NCI-H146 treated with DMSO at 0.1 percent for 48 hours (cell line): ENCODE data around the gene GAGE12J.
"Not testable (repeated sequence)": the region's sequence is repeated elsewhere in the genome, so short reads cannot be mapped to it uniquely, and the experiment has no call there.

Experiments
- DNase-seq: peaks from one replicate; lab custom pipeline; 2025; ENCODE audit not compliant: unreplicated experiment; lab: John Stamatoyannopoulos, UW

Gene GAGE12J, protein sequence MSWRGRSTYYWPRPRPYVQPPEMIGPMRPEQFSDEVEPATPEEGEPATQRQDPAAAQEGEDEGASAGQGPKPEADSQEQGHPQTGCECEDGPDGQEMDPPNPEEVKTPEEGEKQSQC

DNA sequence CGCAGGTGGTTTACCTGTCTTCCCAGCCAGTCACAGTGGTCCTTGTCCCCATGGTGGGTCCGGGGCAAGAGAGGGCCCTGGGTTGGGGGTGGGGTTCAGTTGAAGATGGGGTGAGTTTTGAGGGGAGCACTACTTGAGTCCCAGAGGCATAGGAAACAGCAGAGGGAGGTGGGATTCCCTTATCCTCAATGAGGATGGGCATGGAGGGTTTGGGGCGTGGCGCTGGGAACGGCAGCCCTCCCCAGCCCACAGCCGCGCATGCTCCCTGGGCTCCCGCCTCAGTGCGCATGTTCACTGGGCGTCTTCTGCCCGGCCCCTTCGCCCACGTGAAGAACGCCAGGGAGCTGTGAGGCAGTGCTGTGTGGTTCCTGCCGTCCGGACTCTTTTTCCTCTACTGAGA lies at the start of gene GAGE12J:
Gene GAGE12J, plus strand, starts transcription at position 301 of the 400 bp plus-strand sequence. CDS start 1,157 bp downstream, outside the sequence.
- DNase-seq, result not testable (repeated sequence)

GRCh38 chrX:49272421-49272820 lies 49.4 kb upstream of the GAGE12J start:
- no peak for DNase-seq

DNA sequence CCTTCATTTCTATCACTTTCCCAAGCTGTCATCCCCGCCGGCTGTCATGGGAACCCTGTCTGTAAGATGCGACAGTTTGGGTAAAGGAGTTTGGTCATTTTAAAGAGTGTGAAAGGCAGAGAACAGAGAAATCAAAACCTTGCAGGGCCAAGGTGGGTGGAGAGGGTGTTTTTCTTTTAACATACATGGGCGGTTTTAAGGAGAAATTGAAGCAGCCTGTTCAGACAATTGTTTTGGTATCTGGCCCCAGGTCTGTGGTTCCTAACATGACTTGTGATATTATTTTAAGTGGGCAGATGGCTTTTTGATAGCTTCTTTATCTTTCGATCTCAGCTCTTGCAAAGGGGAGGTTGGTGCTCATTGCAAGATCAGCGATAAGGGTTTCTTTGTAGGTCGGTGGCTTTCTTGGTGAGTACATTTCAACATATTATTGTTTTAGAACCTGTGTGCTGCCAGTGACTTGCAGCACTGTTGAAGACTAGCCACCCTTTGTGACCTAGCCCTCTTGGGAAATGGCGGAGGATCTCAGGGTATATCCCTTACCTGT lies 48.6 kb upstream of the GAGE12J start:
- no peak for DNase-seq

- no peak for DNase-seq
Observed at GRCh38 chrX:49276207-49276606, 45.6 kb upstream of the GAGE12J start.

DNA sequence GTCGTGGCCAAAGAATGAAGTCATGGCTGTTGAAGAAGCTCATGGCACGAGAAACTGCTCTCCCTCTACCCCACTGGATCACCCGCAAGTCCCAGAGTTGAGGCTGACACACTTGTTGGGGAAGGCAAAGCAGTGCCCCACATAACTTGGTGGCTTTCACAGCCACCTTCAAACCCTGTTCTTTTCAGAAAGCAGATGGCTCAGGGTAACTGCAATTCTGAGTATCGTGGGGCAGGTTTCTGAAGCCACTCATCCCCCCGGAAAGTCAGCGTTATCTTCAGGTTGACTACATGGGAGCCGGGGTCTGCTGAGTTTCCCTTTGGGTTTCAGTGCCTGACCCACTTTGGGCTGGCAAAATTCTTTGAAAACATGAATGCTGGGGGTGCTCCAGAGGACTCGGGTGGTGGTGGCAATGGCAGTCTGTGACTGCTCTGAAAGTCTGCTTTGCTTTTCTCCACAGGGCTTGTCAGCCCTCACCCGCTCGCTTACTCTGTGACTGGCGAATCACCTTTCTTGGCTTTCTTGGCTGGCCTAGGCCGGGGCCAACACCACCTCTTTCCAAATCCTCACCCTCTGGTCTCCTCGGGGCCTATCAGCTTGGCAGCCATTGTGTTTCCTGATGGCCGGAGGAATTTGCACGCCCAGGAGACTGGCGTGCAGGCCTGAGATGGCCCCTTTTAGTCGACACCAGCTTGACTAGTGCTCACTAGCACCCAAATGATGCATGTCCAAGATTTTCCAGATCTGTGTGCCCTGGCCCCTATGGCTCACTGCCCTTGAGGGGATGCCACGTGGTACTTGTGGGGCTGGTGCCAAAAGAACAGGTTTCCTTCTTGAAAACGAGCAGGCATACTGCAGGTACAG lies 44.9 kb upstream of the GAGE12J start:
- no peak for DNase-seq

- DNase-seq, result no peak
Observed at GRCh38 chrX:49277535-49277830, 44.4 kb upstream of the GAGE12J start.

DNA sequence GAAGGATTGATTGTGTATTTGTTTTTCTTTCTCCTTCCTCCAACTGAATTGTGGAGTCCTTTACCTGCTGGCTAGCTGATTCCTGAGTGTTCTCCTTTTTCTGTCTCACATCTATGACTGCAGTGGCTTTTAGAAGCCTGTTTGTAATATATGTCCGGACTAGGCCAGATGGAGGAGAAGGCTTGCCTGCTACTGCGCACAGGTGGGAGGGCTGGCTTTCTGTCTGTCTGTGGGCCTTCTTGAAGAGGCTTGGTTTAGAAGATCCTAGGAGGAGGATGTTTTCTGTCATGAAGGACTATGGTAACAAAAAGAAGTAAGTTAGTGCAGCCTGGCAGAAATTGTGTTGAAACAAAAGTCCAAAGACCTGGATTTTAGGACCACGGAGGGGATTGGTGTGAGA lies 43.8 kb upstream of the GAGE12J start:
- no peak for DNase-seq

DNA sequence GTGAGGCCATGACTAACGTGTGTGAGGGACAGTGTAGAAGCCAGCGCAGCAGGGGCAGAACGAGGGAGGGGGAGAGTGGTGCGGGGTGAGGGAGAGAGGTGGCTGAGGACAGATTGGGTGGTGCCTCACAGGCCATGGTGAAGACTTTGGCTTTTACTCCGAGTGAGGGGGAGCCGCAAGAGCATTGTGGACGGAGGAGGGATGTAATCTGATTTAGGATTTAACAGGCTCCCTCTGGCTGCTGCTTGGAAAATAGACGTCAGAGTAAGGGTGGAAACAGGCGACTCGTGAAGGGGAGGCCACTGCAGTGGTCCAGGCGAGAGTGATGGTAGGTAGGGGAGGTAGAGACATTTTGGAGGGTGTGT lies 39.2 kb upstream of the GAGE12J start:
- DNase-seq, result no peak

DNA sequence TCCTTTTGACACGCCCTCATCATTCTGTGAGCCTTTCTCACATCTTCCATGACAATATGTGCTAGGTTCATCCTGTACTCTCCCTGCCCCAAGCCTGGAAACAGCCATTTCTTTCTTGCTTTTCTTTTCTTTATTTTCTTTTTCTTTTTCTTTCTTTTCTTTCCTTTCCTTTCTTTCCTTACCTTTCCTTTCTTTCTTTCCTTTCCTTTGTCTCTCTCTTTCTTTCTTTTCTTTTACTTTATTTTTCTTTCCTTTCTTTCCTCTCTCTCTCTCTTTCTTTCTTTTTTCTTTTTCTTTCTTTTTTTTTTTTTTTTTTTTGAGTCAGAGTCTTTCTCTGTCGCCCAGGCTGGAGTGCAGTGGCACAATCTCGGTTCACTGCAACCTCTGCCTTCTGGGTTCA lies 37.6 kb upstream of the GAGE12J start:
- no peak for DNase-seq

- no peak for DNase-seq
Observed at GRCh38 chrX:49286136-49286535, 35.7 kb upstream of the GAGE12J start.

GRCh38 chrX:49286581-49286980 lies 35.3 kb upstream of the GAGE12J start:
- no peak for DNase-seq

DNA sequence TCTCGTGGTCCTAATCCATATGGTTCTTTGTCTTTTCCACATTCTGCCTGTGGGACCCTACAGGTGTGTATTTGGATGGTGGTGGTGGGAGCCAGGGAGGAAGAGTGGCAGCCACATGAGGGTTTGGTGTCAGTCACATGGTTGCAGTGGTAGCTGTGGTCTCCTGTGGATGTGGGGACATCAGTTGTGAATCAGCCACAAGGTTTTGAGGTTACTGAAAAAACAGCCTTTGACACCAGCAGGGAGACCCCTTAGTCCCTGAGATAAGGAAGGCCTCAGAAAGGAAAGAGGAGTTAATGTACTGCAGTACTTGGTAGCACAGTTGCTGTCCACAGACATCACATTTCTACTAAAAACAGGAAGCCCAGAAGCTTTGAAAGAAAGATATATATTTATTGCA lies 34.2 kb upstream of the GAGE12J start:
- DNase-seq, result no peak

DNA sequence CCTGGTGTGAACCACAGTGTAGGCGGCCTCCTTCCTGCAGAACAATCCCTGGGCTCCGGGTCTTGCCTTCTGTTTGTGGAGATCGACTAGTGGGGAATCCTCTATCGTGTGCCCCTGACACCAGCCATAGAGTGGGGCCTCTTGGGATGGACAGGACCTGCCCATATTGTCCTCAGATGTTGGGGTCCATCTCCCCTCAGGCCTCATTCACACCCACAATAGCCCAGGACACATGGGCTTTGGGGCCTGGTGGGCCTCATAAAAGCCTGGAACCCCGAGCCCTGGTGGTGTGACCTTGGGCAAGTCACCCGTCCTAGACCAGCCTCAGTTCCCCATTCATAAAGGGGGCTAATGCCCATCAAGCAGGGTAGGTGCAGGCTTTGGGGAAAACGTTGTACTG lies 31.6 kb upstream of the GAGE12J start:
- DNase-seq, result no peak

DNA sequence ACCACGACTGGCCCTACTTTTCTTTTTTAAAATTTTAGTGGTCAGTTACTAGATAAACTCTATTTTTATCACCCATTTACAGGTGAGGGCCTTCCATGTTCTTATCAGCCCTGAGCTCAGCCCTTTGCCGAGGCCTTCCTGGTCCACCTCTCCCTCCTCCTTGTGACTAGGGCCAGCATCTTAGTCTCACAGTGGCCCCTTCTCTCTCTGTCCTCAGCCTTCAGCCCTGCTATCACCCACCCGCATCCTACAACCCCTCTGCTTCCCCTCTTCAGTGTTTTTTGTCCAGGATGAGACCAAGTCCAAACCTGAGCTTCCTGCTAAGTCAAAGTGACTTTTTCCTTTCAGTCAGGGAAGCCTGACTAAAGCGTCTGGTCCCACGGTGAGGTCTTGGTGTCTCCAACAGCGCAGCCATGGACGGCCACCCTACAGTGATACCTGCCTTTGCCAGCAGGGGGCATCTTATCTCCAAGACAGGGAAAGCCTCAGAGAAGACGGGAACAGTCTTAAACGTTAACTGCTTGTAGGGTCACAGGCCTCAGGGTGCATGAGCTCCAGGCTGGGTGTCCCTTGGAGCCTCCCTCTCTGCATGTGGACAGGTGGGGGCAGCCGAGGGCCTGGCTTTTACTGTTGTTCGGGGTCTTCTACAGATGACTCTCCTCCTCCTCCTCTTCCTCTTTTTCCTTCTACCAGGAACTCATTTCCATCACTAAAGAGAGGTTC lies 30.1 kb upstream of the GAGE12J start:
- no peak for DNase-seq

DNA sequence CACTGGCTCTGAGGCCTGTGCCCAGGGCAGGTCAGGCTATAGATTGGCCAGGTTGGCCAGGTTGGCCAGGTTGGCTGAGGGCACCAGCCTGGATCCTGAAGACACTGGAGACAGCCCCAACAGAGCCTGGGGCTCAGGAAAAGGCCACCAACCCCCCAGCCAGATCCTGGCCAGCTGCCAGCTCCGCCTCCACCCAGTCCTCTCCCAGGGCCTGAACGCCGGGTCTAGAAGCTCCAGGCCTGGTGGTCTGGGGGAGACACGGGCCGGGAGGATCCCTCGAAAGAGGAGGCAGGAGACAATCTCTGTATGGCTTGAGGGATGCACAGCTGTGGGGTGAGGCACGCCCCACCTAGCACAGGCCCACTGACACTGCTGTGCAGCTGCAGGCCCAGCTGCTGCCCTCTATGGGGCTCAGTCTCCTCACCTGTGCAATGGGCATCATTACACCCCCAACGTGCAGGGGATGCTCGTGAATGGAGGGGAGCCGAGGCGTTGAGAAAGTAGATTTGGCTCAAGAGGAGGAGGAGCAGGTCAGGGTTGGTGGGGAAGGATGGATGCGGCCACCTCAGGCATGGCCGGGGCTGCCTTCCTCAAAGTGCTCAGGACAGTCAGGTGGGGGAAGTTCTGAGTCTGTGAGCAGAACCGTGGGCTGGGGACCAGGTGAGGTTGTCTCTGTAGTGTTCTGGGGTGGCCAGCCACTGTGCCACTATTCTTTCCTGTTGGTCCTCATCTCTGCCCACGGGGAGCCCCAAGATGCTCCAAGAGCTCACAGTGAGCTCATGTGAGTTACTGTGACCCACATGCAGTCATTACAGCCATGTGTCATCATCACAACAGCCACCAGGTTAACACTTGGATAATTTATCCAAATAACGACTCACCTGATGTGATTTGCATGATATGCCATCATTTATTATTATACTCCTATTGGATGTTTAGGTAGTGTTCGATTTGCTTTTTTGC lies 29.2 kb upstream of the GAGE12J start:
- no peak for DNase-seq

DNA sequence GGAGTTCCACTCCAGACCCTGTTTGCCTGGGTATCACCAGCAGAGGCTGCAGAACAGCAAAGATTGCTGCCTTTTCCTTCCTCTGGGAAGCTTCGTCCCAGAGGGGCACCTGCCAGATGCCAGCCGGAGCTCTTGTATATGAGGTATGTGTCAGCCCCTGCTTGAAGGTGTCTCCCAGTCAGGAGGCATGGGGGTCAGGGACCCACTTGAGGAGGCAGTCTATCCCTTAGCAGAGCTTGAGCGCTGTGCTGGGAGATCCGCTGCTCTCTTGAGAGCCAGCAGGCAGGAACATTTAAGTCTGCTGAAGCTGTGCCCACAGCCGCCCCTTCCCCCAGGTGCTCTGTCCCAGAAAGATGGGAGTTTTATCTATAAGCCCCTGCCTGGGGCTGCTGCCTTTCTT lies 22.5 kb upstream of the GAGE12J start:
- not testable (repeated sequence) for DNase-seq

DNA sequence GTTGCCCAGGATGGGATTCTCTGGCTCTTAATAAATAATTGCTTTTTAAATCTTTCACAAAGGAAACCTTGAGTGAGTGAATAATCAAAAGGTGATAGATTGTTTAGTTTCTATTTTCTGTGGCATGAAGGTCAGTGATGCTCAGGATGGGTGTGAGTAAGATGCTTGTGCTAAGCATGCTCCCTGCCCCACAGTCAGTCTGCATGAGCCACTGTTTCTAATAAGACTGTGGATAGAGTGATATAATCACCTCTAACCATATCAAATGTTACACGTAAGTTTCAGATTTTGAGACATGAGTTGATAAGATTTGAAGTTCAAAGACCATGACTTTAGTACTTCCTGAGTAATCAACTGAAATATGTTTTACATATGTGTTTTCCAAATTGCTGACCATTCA lies 21.1 kb upstream of the GAGE12J start:
- DNase-seq, result no peak

- DNase-seq, result no peak
Observed at GRCh38 chrX:49303346-49303745, 18.5 kb upstream of the GAGE12J start, which contains the start of gene GAGE10. Gene GAGE10, plus strand, starts transcription at chrX:49303646. Its CDS starts 1,214 bp downstream, at chrX:49304860.

- not testable (repeated sequence) for DNase-seq
Observed at GRCh38 chrX:49307775-49308174, 14.1 kb upstream of the GAGE12J start.

- DNase-seq, result no peak
Observed at GRCh38 chrX:49308604-49309269, 13.1 kb upstream of the GAGE12J start.
